ENCODE data around the gene DNAJB8. TPM values are rescaled to one million over a fixed set of nuclear protein-coding genes. Genes with fewer than 3 reads are reported as not detected.
A peak's percentile ranks its signal among the peaks of the same experiment; 100 is the strongest.

DNAJB8 gene
- total RNA-seq, 4 donors from 2014 or later: not detected

DNA sequence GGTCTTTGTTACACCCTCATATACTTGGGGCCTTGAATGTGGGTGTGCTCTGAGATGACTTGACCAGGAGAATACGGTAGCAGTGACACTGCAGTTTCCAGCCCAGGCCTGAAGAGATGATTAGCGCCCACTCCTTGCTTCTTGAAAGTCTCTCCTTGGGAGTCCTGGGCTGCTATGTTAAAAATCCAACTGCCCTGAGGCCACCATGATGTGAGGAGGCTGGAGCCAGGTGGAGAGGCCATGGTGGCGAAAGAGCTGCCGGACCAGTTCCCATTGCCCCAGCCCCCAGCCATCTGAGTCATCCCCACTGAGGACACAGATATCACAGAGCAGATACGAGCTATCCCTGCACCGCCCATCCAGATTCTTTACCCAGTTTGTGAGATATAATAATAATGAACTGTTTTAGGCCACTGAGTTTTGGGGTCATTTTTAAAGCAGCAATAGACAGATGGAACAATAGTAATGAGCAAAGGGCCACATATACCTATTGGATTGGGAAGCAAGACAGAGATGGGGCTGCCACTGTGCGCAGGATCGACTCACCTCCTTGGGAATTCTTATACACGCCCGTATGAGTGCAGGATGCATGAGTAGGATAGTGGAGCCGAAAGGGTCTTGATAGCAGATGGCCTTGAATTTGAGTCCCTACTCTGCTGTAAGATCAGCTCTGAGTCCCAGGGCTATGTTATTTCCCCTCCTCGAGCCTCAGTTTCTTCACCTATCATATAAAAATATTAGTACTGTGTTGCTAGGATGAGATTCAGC lies 38.5 kb upstream of the DNAJB8 start:
- H3K9me3 ChIP-seq: no peaks in the 10 kb centered on the region
- DNase-seq (ENCODE audit: low spot score in 2 of 2): peak in 1 of 2 donors; percentile 44
- H3K27ac ChIP-seq: no peak overlapping the region
- H3K27me3 ChIP-seq: peaks cover 68% of the 10 kb centered on the region
- no peak for TF ChIP-seq CTCF (IDR thresholded peaks at IDR 0.05)
- TF ChIP-seq POLR2AphosphoS5 (IDR thresholded peaks at IDR 0.05): no peak
- no peak for TF ChIP-seq EP300 (IDR thresholded peaks at IDR 0.05)
- no peak for TF ChIP-seq POLR2A (IDR thresholded peaks at IDR 0.05)
- no peaks in the 10 kb centered on the region for H3K4me1 ChIP-seq
- WGBS: 92% methylated on average over 12 of the region's 12 CpGs
- no peaks in the 10 kb centered on the region for H3K36me3 ChIP-seq
- H3K4me3 ChIP-seq: no peak overlapping the region

DNA sequence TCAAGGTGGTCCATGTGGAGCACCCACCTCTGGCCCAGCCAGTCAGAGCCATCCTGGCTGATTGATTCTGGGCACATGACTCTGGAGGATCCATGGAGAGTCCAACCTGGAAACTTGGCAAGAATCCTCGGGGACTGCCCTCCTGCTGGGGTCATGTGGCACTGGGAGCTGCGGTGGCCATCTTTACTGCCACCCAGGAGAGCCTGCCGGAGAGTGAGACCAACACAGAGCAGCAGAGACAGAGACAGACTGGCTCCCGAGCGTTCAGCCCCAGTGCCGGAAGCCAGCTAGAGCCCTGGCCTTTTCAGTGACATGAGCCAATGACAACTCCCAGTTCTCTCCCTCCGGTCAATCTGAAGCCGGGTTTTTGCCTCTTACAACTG lies 37.8 kb upstream of the DNAJB8 start:
- Histone ChIP-seq H3K36me3 (no peaks in the 10 kb centered on the region), H3K27me3 (peaks cover 70% of the 10 kb centered on the region), H3K4me1 (no peaks in the 10 kb centered on the region), H3K27ac (no peak overlapping the region), H3K9me3 (no peaks in the 10 kb centered on the region), H3K4me3 (no peak overlapping the region)
- DNase-seq (ENCODE audit: low spot score in 2 of 2): peak; percentile 35 to 40
- 78% methylated on average over 5 of the region's 8 CpGs for WGBS
- TF ChIP-seq POLR2AphosphoS5 (IDR thresholded peaks at IDR 0.05) (no peak), EP300 (IDR thresholded peaks at IDR 0.05) (no peak), CTCF (IDR thresholded peaks at IDR 0.05) (no peak), POLR2A (IDR thresholded peaks at IDR 0.05) (no peak)

DNA sequence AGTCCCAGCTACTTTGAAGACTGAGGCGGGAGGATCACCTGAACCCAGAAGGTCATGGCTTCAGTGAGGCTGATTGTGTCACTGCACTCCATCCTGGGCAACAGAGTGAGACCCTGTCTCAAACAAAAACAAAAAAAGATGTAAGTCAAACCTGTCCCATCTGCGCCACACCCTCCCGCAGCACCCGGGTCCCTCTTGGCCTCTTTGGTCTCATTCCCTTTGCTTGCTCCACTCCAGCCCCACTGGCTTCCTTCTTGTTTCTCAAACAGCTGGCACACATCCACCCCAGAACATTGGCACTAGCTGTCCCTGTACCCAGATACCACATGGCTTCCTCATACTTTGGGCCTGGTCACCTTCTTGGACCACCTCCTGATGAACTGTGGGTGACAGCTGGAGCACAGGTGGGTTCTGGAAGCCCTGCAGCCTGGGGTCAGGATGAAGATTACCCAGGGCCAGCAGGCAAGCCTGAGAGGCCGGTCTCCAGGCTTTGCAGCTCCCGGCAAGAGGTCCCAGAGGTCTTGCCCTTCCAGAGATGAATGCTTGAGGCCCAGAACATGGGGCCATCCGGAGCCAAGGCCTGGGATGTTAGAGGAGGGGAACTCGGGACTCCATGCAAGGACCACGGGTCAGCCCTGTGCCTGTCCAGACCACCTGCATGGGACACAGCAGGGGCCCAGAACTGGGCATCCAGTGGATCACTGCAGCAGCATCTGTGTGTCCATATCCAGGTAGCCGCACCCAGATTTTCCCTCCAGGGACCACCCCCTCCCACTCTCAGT lies 37.3 kb upstream of the DNAJB8 start:
- DNase-seq (ENCODE audit: low spot score in 2 of 2): peak in 1 of 2 donors; percentile 48
- no peak overlapping the region for H3K4me3 ChIP-seq
- no peaks in the 10 kb centered on the region for H3K9me3 ChIP-seq
- no peaks in the 10 kb centered on the region for H3K36me3 ChIP-seq
- WGBS: 93% methylated on average over 4 of the region's 10 CpGs
- TF ChIP-seq POLR2AphosphoS5 (IDR thresholded peaks at IDR 0.05) (no peak), POLR2A (IDR thresholded peaks at IDR 0.05) (no peak), EP300 (IDR thresholded peaks at IDR 0.05) (no peak), CTCF (IDR thresholded peaks at IDR 0.05) (no peak)
- no peak overlapping the region for H3K27ac ChIP-seq
- no peaks in the 10 kb centered on the region for H3K4me1 ChIP-seq
- peaks cover 70% of the 10 kb centered on the region for H3K27me3 ChIP-seq

DNA sequence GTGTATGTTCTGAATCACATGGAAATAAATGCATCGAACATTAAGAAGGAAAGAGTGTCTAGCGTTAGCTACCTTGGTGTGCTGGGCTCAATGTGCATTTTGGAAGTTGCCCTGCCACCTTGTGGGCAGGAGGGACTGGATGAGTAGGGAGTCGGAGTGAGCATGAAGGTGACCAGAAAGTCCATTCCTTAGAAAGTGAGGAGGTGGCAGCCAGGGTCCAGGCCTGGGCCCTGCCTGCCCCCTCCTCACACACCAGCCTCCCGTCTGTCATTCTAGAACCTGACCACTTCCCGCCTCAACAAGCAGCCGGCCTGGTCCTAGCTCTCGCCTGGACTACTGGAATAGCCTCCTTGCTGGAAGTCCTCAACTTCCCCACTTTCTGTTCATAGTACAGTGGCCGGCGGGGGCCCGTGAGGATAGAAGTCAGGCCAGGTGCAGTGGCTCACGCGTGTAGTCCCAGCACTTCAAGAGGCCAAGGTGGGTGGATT lies 36.5 kb upstream of the DNAJB8 start:
- peak in 1 of 2 donors; percentile 39 for DNase-seq (ENCODE audit: low spot score in 2 of 2)
- no peak for TF ChIP-seq POLR2A (IDR thresholded peaks at IDR 0.05)
- TF ChIP-seq EP300 (IDR thresholded peaks at IDR 0.05): no peak
- TF ChIP-seq CTCF (IDR thresholded peaks at IDR 0.05): no peak
- TF ChIP-seq POLR2AphosphoS5 (IDR thresholded peaks at IDR 0.05): no peak
- Histone ChIP-seq H3K27ac (no peak overlapping the region), H3K4me3 (no peak overlapping the region), H3K9me3 (no peaks in the 10 kb centered on the region), H3K27me3 (peaks cover 72% of the 10 kb centered on the region), H3K4me1 (peaks cover 1% of the 10 kb centered on the region), H3K36me3 (no peaks in the 10 kb centered on the region)
- WGBS: 85% methylated on average over 12 of the region's 12 CpGs

DNA sequence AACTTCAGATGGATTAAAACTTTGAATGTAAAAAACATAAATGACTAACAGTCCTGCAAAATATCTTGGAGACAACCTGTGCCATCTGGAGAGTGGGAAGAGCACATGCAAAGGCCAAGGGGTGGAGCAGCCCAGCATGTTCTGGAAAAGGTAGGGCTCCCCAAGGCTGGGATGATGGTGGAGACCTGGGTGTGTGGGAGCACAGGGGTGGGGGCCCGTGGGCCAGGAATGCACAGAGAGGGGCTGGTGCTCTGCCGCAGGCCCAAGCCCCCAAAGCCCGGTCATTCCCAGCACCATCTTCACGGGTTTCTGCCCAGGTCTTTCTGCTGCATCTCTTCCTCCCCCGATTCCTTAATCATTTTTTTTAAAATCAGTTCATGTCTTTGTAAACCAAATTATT lies 36.0 kb upstream of the DNAJB8 start:
- H3K36me3 ChIP-seq: no peaks in the 10 kb centered on the region
- peaks cover 6% of the 10 kb centered on the region for H3K4me1 ChIP-seq
- WGBS: 96% methylated on average over 5 of the region's 5 CpGs
- TF ChIP-seq POLR2AphosphoS5 (IDR thresholded peaks at IDR 0.05) (no peak), EP300 (IDR thresholded peaks at IDR 0.05) (no peak), CTCF (IDR thresholded peaks at IDR 0.05) (no peak), POLR2A (IDR thresholded peaks at IDR 0.05) (no peak)
- DNase-seq (ENCODE audit: low spot score in 2 of 2): no peak
- no peaks in the 10 kb centered on the region for H3K9me3 ChIP-seq
- H3K4me3 ChIP-seq: no peak overlapping the region
- H3K27me3 ChIP-seq: peaks cover 75% of the 10 kb centered on the region
- H3K27ac ChIP-seq: no peak overlapping the region
